Aortic smooth muscle cell (primary cell): ENCODE results near the gene KIZ. TPM values are rescaled to one million over a fixed set of nuclear protein-coding genes. Genes with fewer than 3 reads are reported as not detected.

ENCODE experiments used
- total RNA-seq: library from RNA; depleted of rRNA; stranded (reverse); fragments of >200 nt; gene quantifications from 2 replicates; pipeline ENCODE4 v1.2.3, GENCODE V29; 2014

The KIZ gene
- 9.4 and 12.0 TPM in 2 replicates for total RNA-seq

GRCh38 chr20:21125849-21126580, at the start of gene KIZ:
KIZ (plus strand) TSS chr20:21126082; CDS start chr20:21126116, 34 bp downstream.

GRCh38 chr20:21106171-21107017, 19.5 kb upstream of the KIZ start, which contains the start of gene LINC00237:
LINC00237 (minus strand) TSS chr20:21106358.

Other genes with a start within 250 kb of the KIZ start
- not detected in 2 replicates for gene LINC00237, start 19.7 kb upstream of the KIZ start, total RNA-seq
- 85.5 and 91.6 TPM in 2 replicates for gene XRN2, start 177.2 kb downstream of the KIZ start, total RNA-seq